ENCODE data around the gene ISM2.
"Not testable (repeated sequence)": the region's sequence is repeated elsewhere in the genome, so short reads cannot be mapped to it uniquely, and the experiment has no call there.

The ISM2 gene

GRCh38 chr14:77498120-77498979, at the start of gene ISM2:
Gene ISM2 (minus strand): TSS chr14:77498816. CDS start chr14:77498793, 23 bp downstream.
- peak; percentile 49 for DNase-seq (ENCODE audit: low read depth)

- DNase-seq (ENCODE audit: low read depth) = no peak
Measured at GRCh38 chr14:77547512-77548180, 49.0 kb upstream of the ISM2 start.

GRCh38 chr14:77545171-77545570, 46.6 kb upstream of the ISM2 start:
- DNase-seq (ENCODE audit: low read depth) = not testable (repeated sequence)

- DNase-seq (ENCODE audit: low read depth) = no peak
Measured at GRCh38 chr14:77544571-77544970, 46.0 kb upstream of the ISM2 start.

GRCh38 chr14:77543637-77544334, 45.2 kb upstream of the ISM2 start:
- DNase-seq (ENCODE audit: low read depth) = no peak

GRCh38 chr14:77543240-77543551, 44.6 kb upstream of the ISM2 start:
- DNase-seq (ENCODE audit: low read depth) = no peak

GRCh38 chr14:77542421-77543239, 44.0 kb upstream of the ISM2 start:
- DNase-seq (ENCODE audit: low read depth) = no peak

GRCh38 chr14:77541905-77542304, 43.3 kb upstream of the ISM2 start:
- DNase-seq (ENCODE audit: low read depth) = no peak

- DNase-seq (ENCODE audit: low read depth) = not testable (repeated sequence)
Measured at GRCh38 chr14:77536951-77537350, 38.3 kb upstream of the ISM2 start.

- no peak for DNase-seq (ENCODE audit: low read depth)
Measured at GRCh38 chr14:77531071-77531470, 32.5 kb upstream of the ISM2 start.

GRCh38 chr14:77529963-77530362, 31.3 kb upstream of the ISM2 start:
- no peak for DNase-seq (ENCODE audit: low read depth)

- no peak for DNase-seq (ENCODE audit: low read depth)
Measured at GRCh38 chr14:77529213-77529612, 30.6 kb upstream of the ISM2 start.

GRCh38 chr14:77528701-77529100, 30.1 kb upstream of the ISM2 start:
- DNase-seq (ENCODE audit: low read depth) = not testable (repeated sequence)

- DNase-seq (ENCODE audit: low read depth) = no peak
Measured at GRCh38 chr14:77526266-77526665, 27.6 kb upstream of the ISM2 start.

- no peak for DNase-seq (ENCODE audit: low read depth)
Measured at GRCh38 chr14:77524536-77524935, 25.9 kb upstream of the ISM2 start.

GRCh38 chr14:77523109-77523508, 24.5 kb upstream of the ISM2 start:
- DNase-seq (ENCODE audit: low read depth) = no peak

GRCh38 chr14:77520555-77520954, 21.9 kb upstream of the ISM2 start:
- DNase-seq (ENCODE audit: low read depth) = no peak

- no peak for DNase-seq (ENCODE audit: low read depth)
Measured at GRCh38 chr14:77516126-77516525, 17.5 kb upstream of the ISM2 start.

GRCh38 chr14:77511486-77512162, 13.0 kb upstream of the ISM2 start:
- DNase-seq (ENCODE audit: low read depth) = no peak

- no peak for DNase-seq (ENCODE audit: low read depth)
Measured at GRCh38 chr14:77509366-77509765, 10.8 kb upstream of the ISM2 start.

- no peak for DNase-seq (ENCODE audit: low read depth)
Measured at GRCh38 chr14:77508876-77509275, 10.3 kb upstream of the ISM2 start.

GRCh38 chr14:77508249-77508648, 9.6 kb upstream of the ISM2 start:
- no peak for DNase-seq (ENCODE audit: low read depth)
